Neural cell (in vitro differentiated cells): Measurements from ENCODE around the gene SRSF8. TPM values are rescaled to one million over a fixed set of nuclear protein-coding genes. Genes with fewer than 3 reads are reported as not detected.

Experiments
- H2AFZ ChIP-seq: fragments of 200-600, 300-800 bp; sonication (generic), shearing (Covaris generic); 2 replicates; pipeline ENCODE4 v1.6.0; 2014; ENCODE audit warnings: low read depth, mild to moderate bottlenecking, antibody characterized with exemption, low read length, moderate library complexity
- H3F3A ChIP-seq: fragments of 200-600 bp; shearing (Covaris generic); 2 replicates; pipeline ENCODE4 v1.6.1; 2016; ENCODE audit warnings: mild to moderate bottlenecking, moderate library complexity, mixed read lengths, antibody characterized with exemption, low read length; ENCODE audit not compliant: insufficient read depth, poor library complexity, severe bottlenecking
- H3K27ac ChIP-seq: fragments of 200-600, 300-800 bp; sonication (generic), shearing (Covaris generic); 2 replicates; pipeline ENCODE4 v1.5.1; 2014; ENCODE audit warnings: mild to moderate bottlenecking, low read length, moderate library complexity
- H3K27me3 ChIP-seq: fragments of 300-800, 200-600 bp; sonication (generic), shearing (Covaris generic); 2 replicates; pipeline ENCODE4 v1.6.0; 2014; ENCODE audit warnings: mild to moderate bottlenecking, low read depth, low read length, moderate library complexity; ENCODE audit not compliant: insufficient read depth
- H3K36me3 ChIP-seq: fragments of 300-800, 200-600 bp; sonication (generic), shearing (Covaris generic); 2 replicates; pipeline ENCODE4 v1.5.1; 2014; ENCODE audit warnings: mild to moderate bottlenecking, antibody characterized with exemption, low read length, moderate library complexity; ENCODE audit not compliant: insufficient read depth
- H3K4me2 ChIP-seq: fragments of 300-800, 200-600 bp; sonication (generic), shearing (Covaris generic); 2 replicates; pipeline ENCODE4 v1.6.0; 2014; ENCODE audit warnings: mild to moderate bottlenecking, low read length
- H3K4me3 ChIP-seq: fragments of 300-800, 200-600 bp; sonication (generic), shearing (Covaris generic); 2 replicates; pipeline ENCODE4 v1.5.1; 2014; ENCODE audit warnings: mild to moderate bottlenecking, low read length, moderate library complexity
- H3K79me2 ChIP-seq: fragments of 200-600 bp; shearing (Covaris generic); replicated peaks from 2 replicates; pipeline ENCODE4 v1.6.0; 2014; ENCODE audit warnings: mild to moderate bottlenecking, low read length, moderate library complexity; ENCODE audit not compliant: insufficient read depth
- H3K9ac ChIP-seq: fragments of 300-800, 200-600 bp; sonication (generic), shearing (Covaris generic); 2 replicates; pipeline ENCODE4 v1.6.1; 2016; ENCODE audit warnings: mild to moderate bottlenecking, low read length, mixed read lengths
- H3K9me2 ChIP-seq: fragments of 200-600 bp; shearing (Covaris generic); 2 replicates; pipeline ENCODE4 v1.6.1; 2016; ENCODE audit warnings: mild to moderate bottlenecking, low read length, mixed read lengths; ENCODE audit not compliant: insufficient read depth
- H3K9me3 ChIP-seq: fragments of 200-600, 300-800 bp; sonication (generic), shearing (Covaris generic); 2 replicates; pipeline ENCODE4 v1.6.1; 2016; ENCODE audit warnings: mild to moderate bottlenecking, mixed run types, low read length, moderate library complexity, mixed read lengths
- H4K20me1 ChIP-seq: fragments of 200-600 bp; shearing (Covaris generic); 2 replicates; pipeline ENCODE4 v1.6.1; 2016; ENCODE audit warnings: mild to moderate bottlenecking, mixed run types; ENCODE audit not compliant: insufficient read depth
- EP300 ChIP-seq: fragments of 450-650 bp; conservative IDR thresholded peaks from 2 replicates; pipeline ENCODE4 v1.6.1; 2014; ENCODE audit warnings: antibody characterized with exemption, mild to moderate bottlenecking, moderate library complexity; ENCODE audit not compliant: poor library complexity, severe bottlenecking
- EZH2 ChIP-seq: fragments of 200-600, 300-800 bp; shearing (Covaris generic), sonication (generic); IDR thresholded peaks from 2 replicates; pipeline ENCODE4 v1.6.1; 2014; ENCODE audit warnings: antibody characterized with exemption, low read length, borderline replicate concordance, mild to moderate bottlenecking; ENCODE audit not compliant: insufficient read depth, poor library complexity, severe bottlenecking
- MXI1 ChIP-seq: fragments of 450-650 bp; conservative IDR thresholded peaks from 2 replicates; pipeline ENCODE4 v1.6.1; 2014; ENCODE audit warnings: antibody characterized with exemption, mild to moderate bottlenecking; ENCODE audit not compliant: poor library complexity, severe bottlenecking
- POLR2AphosphoS5 ChIP-seq: IDR thresholded peaks from 2 replicates; pipeline ENCODE4 v1.6.1; 2012
- RAD21 ChIP-seq: fragments of 450-650 bp; conservative IDR thresholded peaks from 2 replicates; pipeline ENCODE4 v1.6.1; 2014; ENCODE audit warnings: antibody characterized with exemption, mild to moderate bottlenecking, moderate library complexity
- SMC3 ChIP-seq: fragments of 450-650 bp; conservative IDR thresholded peaks from 2 replicates; pipeline ENCODE4 v1.6.1; 2014; ENCODE audit warnings: antibody characterized with exemption, mild to moderate bottlenecking, moderate library complexity; ENCODE audit not compliant: poor library complexity
- TAF1 ChIP-seq: IDR thresholded peaks from 2 replicates; pipeline ENCODE4 v1.6.1; 2012; ENCODE audit warnings: low read depth
- polyA plus RNA-seq: library from polyadenylated mRNA; depleted of rRNA; stranded (reverse); fragments of >200 nt; gene quantifications from 2 replicates; pipeline ENCODE4 v1.2.3, GENCODE V29; 2014
- TF ChIP-seq, protein P1 (sequence below): fragments of 450-650 bp; IDR thresholded peaks from 2 replicates; pipeline ENCODE4 v1.5.1; 2014; ENCODE audit warnings: antibody characterized with exemption, mild to moderate bottlenecking, moderate library complexity; ENCODE audit not compliant: poor library complexity, severe bottlenecking
- TF ChIP-seq, protein P2 (sequence below): IDR thresholded peaks from 2 replicates; pipeline ENCODE4 v1.6.1; 2012; ENCODE audit warnings: borderline replicate concordance

Gene SRSF8
- polyA plus RNA-seq, 1 donor from 2014 or later: 44.6 TPM

- no peaks in the 10 kb centered on the region for H4K20me1 ChIP-seq
- no peaks in the 10 kb centered on the region for H3K27me3 ChIP-seq
- no peaks in the 10 kb centered on the region for H3K9me2 ChIP-seq
- H3K79me2 ChIP-seq: peaks cover 18% of the 10 kb centered on the region
- H3K4me2 ChIP-seq: no peak overlapping the region
- no peak overlapping the region for H2AFZ ChIP-seq
- TF ChIP-seq SMC3 (no peak), TAF1 (no peak), POLR2AphosphoS5 (no peak), RAD21 (no peak), MXI1 (no peak), EP300 (no peak), EZH2 (no peak)
- TF ChIP-seq, protein P1, sequence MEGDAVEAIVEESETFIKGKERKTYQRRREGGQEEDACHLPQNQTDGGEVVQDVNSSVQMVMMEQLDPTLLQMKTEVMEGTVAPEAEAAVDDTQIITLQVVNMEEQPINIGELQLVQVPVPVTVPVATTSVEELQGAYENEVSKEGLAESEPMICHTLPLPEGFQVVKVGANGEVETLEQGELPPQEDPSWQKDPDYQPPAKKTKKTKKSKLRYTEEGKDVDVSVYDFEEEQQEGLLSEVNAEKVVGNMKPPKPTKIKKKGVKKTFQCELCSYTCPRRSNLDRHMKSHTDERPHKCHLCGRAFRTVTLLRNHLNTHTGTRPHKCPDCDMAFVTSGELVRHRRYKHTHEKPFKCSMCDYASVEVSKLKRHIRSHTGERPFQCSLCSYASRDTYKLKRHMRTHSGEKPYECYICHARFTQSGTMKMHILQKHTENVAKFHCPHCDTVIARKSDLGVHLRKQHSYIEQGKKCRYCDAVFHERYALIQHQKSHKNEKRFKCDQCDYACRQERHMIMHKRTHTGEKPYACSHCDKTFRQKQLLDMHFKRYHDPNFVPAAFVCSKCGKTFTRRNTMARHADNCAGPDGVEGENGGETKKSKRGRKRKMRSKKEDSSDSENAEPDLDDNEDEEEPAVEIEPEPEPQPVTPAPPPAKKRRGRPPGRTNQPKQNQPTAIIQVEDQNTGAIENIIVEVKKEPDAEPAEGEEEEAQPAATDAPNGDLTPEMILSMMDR: no peak
- TF ChIP-seq, protein P2, sequence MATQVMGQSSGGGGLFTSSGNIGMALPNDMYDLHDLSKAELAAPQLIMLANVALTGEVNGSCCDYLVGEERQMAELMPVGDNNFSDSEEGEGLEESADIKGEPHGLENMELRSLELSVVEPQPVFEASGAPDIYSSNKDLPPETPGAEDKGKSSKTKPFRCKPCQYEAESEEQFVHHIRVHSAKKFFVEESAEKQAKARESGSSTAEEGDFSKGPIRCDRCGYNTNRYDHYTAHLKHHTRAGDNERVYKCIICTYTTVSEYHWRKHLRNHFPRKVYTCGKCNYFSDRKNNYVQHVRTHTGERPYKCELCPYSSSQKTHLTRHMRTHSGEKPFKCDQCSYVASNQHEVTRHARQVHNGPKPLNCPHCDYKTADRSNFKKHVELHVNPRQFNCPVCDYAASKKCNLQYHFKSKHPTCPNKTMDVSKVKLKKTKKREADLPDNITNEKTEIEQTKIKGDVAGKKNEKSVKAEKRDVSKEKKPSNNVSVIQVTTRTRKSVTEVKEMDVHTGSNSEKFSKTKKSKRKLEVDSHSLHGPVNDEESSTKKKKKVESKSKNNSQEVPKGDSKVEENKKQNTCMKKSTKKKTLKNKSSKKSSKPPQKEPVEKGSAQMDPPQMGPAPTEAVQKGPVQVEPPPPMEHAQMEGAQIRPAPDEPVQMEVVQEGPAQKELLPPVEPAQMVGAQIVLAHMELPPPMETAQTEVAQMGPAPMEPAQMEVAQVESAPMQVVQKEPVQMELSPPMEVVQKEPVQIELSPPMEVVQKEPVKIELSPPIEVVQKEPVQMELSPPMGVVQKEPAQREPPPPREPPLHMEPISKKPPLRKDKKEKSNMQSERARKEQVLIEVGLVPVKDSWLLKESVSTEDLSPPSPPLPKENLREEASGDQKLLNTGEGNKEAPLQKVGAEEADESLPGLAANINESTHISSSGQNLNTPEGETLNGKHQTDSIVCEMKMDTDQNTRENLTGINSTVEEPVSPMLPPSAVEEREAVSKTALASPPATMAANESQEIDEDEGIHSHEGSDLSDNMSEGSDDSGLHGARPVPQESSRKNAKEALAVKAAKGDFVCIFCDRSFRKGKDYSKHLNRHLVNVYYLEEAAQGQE: no peak
- H3K9ac ChIP-seq: no peak overlapping the region
- no peak overlapping the region for H3K4me3 ChIP-seq
- H3K9me3 ChIP-seq: no peaks in the 10 kb centered on the region
- H3K36me3 ChIP-seq: no peaks in the 10 kb centered on the region
- peaks cover 3% of the 10 kb centered on the region for H3F3A ChIP-seq
- H3K27ac ChIP-seq: no peak overlapping the region
These were observed 6.2 kb downstream of the SRSF8 start for GRCh38 chr11:95072948-95073347.

DNA sequence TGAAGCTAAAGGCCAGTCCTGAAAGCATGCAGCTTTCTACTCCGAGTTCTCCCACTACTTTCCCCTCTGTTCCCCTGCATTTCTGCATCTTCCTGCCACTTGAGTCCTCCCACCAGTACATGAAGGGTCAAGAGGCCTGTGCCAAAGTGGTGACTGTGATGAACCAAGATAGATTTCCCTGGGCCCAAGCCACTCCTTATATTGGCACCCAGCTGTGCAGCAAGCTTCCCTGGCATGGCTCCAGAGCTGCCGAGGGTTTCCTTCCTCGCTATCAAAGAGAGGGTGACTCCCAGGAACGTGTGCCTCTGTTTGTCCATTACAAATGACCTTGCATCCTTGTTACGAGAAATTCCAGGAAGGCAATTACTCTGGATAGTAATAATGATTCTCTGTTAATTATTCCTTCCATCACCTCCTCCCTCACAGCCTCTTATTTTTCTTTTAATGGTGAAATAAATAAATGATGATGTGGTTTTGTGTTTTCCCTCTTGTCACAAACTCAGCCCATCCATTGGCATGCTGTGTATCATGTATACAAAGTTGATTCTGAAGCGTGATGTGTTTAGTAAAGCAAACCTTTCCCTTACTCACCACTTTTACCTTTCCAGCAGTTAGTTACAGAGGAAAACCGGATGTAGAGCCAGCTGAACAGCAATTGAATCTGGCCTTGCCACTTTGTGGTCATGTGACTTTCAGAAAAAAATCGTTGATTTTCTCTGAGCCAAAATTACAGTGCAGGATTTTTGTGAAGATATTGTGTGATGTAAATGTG, 8.3 kb downstream of the SRSF8 start:
- no peaks in the 10 kb centered on the region for H3F3A ChIP-seq
- no peak overlapping the region for H3K4me3 ChIP-seq
- no peaks in the 10 kb centered on the region for H3K36me3 ChIP-seq
- H4K20me1 ChIP-seq: no peaks in the 10 kb centered on the region
- no peak overlapping the region for H3K27ac ChIP-seq
- no peak overlapping the region for H2AFZ ChIP-seq
- no peak for TF ChIP-seq EP300
- no peak for TF ChIP-seq MXI1
- no peak for TF ChIP-seq RAD21
- TF ChIP-seq, protein P2: no peak
- TF ChIP-seq POLR2AphosphoS5: no peak
- no peak for TF ChIP-seq EZH2
- no peaks in the 10 kb centered on the region for H3K9me3 ChIP-seq
- no peak overlapping the region for H3K9ac ChIP-seq
- H3K9me2 ChIP-seq: no peaks in the 10 kb centered on the region
- H3K79me2 ChIP-seq: peaks cover 5% of the 10 kb centered on the region
- H3K4me2 ChIP-seq: no peak overlapping the region
- H3K27me3 ChIP-seq: no peaks in the 10 kb centered on the region
